HepG2 (cell line): Measurements from ENCODE around the gene CBX2. TPM values are rescaled to one million over a fixed set of nuclear protein-coding genes. Genes with fewer than 3 reads are reported as not detected.
A peak's percentile ranks its signal among the peaks of the same experiment; 100 is the strongest.

ENCODE experiments used
- ATAC-seq: fragments of 200-7000 bp; cut with Tn5 transposase; 3 replicates; pipeline ENCODE4 v1.9.1; 2020; ENCODE audit warnings: mild to moderate bottlenecking, moderate library complexity
- BruUV-seq: library from RNA; stranded (reverse); fragments of 400-500 nt; replicated peaks from 2 replicates; lab custom pipeline; 2021; lab: Mats Ljungman, UMichigan
- CTCF ChIA-PET: fragments of 300-600 bp; formaldehyde crosslinking; extraction: SDS; loops from one replicate; lab custom pipeline; 2021; ENCODE audit warnings: low total read pairs, inconsistent platforms, low intra/inter-chr PET ratio; lab: Yijun Ruan, JAX
- POLR2A ChIA-PET: fragments of 350-600 bp; sonication (Branson Sonifier 250); formaldehyde crosslinking; loops from one replicate; lab custom pipeline; 2020; ENCODE audit warnings: antibody characterized with exemption, inconsistent platforms; lab: Yijun Ruan, JAX
- DNase-seq: peaks from one replicate; pipeline ENCODE4 v3.0.0-alpha.2; 2015; ENCODE audit warnings: low spot score
- FAIRE-seq: peaks from 3 replicates; lab custom pipeline; 2011; peaks lifted over from hg19 to GRCh38; lab: Jason Lieb, UNC
- H2AFZ ChIP-seq: one replicate; pipeline ENCODE4 v1.6.1; 2011; ENCODE audit warnings: low read length, inconsistent platforms
- H3K27ac ChIP-seq: fragments of 300-600 bp; 3 replicates; pipeline ENCODE4 v1.8.0; 2011; ENCODE audit warnings: mixed run types, mild to moderate bottlenecking, mixed read lengths, low read length, inconsistent platforms; ENCODE audit not compliant: insufficient read depth; ENCODE audit errors: extremely low read length
- H3K27me3 ChIP-seq, 2 experiments: fragments of 200-600 bp in 1 of 2; 2 replicates in 1 of 2; 3 replicates in 1 of 2; pipeline versions ENCODE4 v1.6.0 to v1.8.0; 2011; ENCODE audit warnings: low read length in 2 of 2, mild to moderate bottlenecking in 2 of 2, moderate library complexity in 2 of 2, inconsistent platforms in 1 of 2; ENCODE audit not compliant: insufficient read depth in 2 of 2, control insufficient read depth in 1 of 2
- H3K36me3 ChIP-seq, 2 experiments: fragments of 200-600 bp in 1 of 2; replicated peaks in 1 of 2; 2 replicates in 1 of 2; 3 replicates in 1 of 2; pipeline versions ENCODE4 v1.5.1 to v1.8.0; 2011; ENCODE audit warnings: low read length in 2 of 2, inconsistent platforms in 1 of 2; ENCODE audit not compliant: insufficient read depth in 2 of 2, control insufficient read depth in 1 of 2
- H3K4me1 ChIP-seq: 2 replicates; pipeline ENCODE4 v1.5.1; 2012; ENCODE audit warnings: low read length, inconsistent platforms; ENCODE audit not compliant: insufficient read depth
- H3K4me2 ChIP-seq: 2 replicates; pipeline ENCODE4 v1.6.0; 2011; ENCODE audit warnings: low read depth, low read length, inconsistent platforms
- H3K4me3 ChIP-seq, 3 experiments: fragments of 200-600 bp in 1 of 3; sonication (generic), shearing (Covaris generic) in 1 of 3; replicated peaks in 1 of 3; 2 replicates each; pipeline ENCODE4 v1.5.1; 2011 to 2016; ENCODE audit warnings: low read length in 3 of 3, inconsistent platforms in 2 of 3, low read depth in 2 of 3, mild to moderate bottlenecking in 2 of 3, control low read depth in 1 of 3, mixed read lengths in 1 of 3; ENCODE audit not compliant: insufficient read depth in 1 of 3
- H3K79me2 ChIP-seq: one replicate; pipeline ENCODE4 v1.6.1; 2011; ENCODE audit warnings: low read length, inconsistent platforms; ENCODE audit not compliant: insufficient read depth
- H3K9ac ChIP-seq: 2 replicates; pipeline ENCODE4 v1.6.0; 2011; ENCODE audit warnings: mild to moderate bottlenecking, low read depth, low read length, inconsistent platforms; ENCODE audit not compliant: insufficient read depth
- H3K9me3 ChIP-seq: 2 replicates; pipeline ENCODE4 v1.5.1; 2012; ENCODE audit warnings: mild to moderate bottlenecking, low read length
- H4K20me1 ChIP-seq: 2 replicates; pipeline ENCODE4 v1.6.0; 2011; ENCODE audit warnings: inconsistent platforms, mild to moderate bottlenecking, low read length, moderate library complexity; ENCODE audit not compliant: insufficient read depth
- BRCA1 ChIP-seq: sonication (generic); formaldehyde crosslinking; IDR thresholded peaks from 2 replicates; pipeline ENCODE4 v1.4.0; 2020; ENCODE audit warnings: missing genetic modification reagents
- CBFB ChIP-seq: sonication (generic); formaldehyde crosslinking; IDR thresholded peaks from 2 replicates; pipeline ENCODE4 v1.4.0; 2020; ENCODE audit warnings: missing genetic modification reagents
- CEBPB ChIP-seq: IDR thresholded peaks from 2 replicates; pipeline ENCODE4 v1.6.1; 2011; ENCODE audit warnings: low read depth, low read length, improper control_type of control experiment, borderline replicate concordance
- CSRNP1 ChIP-seq: sonication (generic); formaldehyde crosslinking; IDR thresholded peaks from 2 replicates; pipeline ENCODE4 v1.8.1; 2023; ENCODE audit warnings: mild to moderate bottlenecking, missing genetic modification reagents
- ESRRA ChIP-seq: sonication (generic); formaldehyde crosslinking; IDR thresholded peaks from 2 replicates; pipeline ENCODE4 v1.5.1; 2020; ENCODE audit warnings: mild to moderate bottlenecking, low read depth, missing genetic modification reagents
- GMEB1 ChIP-seq: sonication (generic); formaldehyde crosslinking; IDR thresholded peaks from 2 replicates; pipeline ENCODE4 v1.5.1; 2020; ENCODE audit warnings: missing genetic modification reagents, mild to moderate bottlenecking, borderline replicate concordance
- HCFC1 ChIP-seq: fragments of 150-350 bp; IDR thresholded peaks from 2 replicates; pipeline ENCODE4 v1.6.1; 2014; ENCODE audit warnings: low read depth, low read length
- HDAC2 ChIP-seq: sonication (generic); formaldehyde crosslinking; IDR thresholded peaks from 2 replicates; pipeline ENCODE4 v1.4.0; 2020; ENCODE audit warnings: missing genetic modification reagents
- HHEX ChIP-seq: IDR thresholded peaks from 2 replicates; pipeline ENCODE4 v1.6.1; 2016; ENCODE audit warnings: control low read depth
- HNRNPL ChIP-seq: fragments of 200-400 bp; formaldehyde crosslinking; IDR thresholded peaks from 2 replicates; pipeline ENCODE4 v1.6.1; 2017; ENCODE audit warnings: mild to moderate bottlenecking, low read depth, low read length
- IKZF5 ChIP-seq: IDR thresholded peaks from 2 replicates; pipeline ENCODE4 v1.6.1; 2018; ENCODE audit warnings: missing genetic modification reagents, mild to moderate bottlenecking, missing compliant biosample characterization
- IRF1 ChIP-seq: sonication (generic); formaldehyde crosslinking; IDR thresholded peaks from 2 replicates; pipeline ENCODE4 v1.4.0; 2020; ENCODE audit warnings: low read depth, mild to moderate bottlenecking, missing genetic modification reagents
- NFIB ChIP-seq: sonication (generic); formaldehyde crosslinking; IDR thresholded peaks from 2 replicates; pipeline ENCODE4 v1.9.0; 2021; ENCODE audit warnings: missing genetic modification reagents, mild to moderate bottlenecking, borderline replicate concordance
- SAP130 ChIP-seq: IDR thresholded peaks from 2 replicates; pipeline ENCODE4 v1.6.1; 2016; ENCODE audit warnings: low read depth
- SIX4 ChIP-seq: sonication (generic); formaldehyde crosslinking; IDR thresholded peaks from 2 replicates; pipeline ENCODE4 v1.4.0; 2020; ENCODE audit warnings: missing genetic modification reagents
- WIZ ChIP-seq: sonication (generic); formaldehyde crosslinking; IDR thresholded peaks from 2 replicates; pipeline ENCODE4 v1.5.1; 2020; ENCODE audit warnings: mild to moderate bottlenecking, missing genetic modification reagents
- ZFP62 ChIP-seq: sonication (generic); formaldehyde crosslinking; IDR thresholded peaks from 2 replicates; pipeline ENCODE4 v1.4.0; 2020; ENCODE audit warnings: missing genetic modification reagents
- ZFP90 ChIP-seq: sonication (generic); formaldehyde crosslinking; IDR thresholded peaks from 2 replicates; pipeline ENCODE4 v1.8.0; 2022; ENCODE audit warnings: missing genetic modification reagents, mild to moderate bottlenecking, inconsistent platforms, borderline replicate concordance
- ZKSCAN5 ChIP-seq: sonication (generic); formaldehyde crosslinking; IDR thresholded peaks from 2 replicates; pipeline ENCODE4 v1.5.1; 2020; ENCODE audit warnings: mild to moderate bottlenecking, missing genetic modification reagents
- ZNF138 ChIP-seq: sonication (generic); formaldehyde crosslinking; IDR thresholded peaks from 2 replicates; pipeline ENCODE4 v1.5.0; 2020; ENCODE audit warnings: mild to moderate bottlenecking, low read depth, missing genetic modification reagents
- ZNF501 ChIP-seq: sonication (generic); formaldehyde crosslinking; IDR thresholded peaks from 2 replicates; pipeline ENCODE4 v1.5.1; 2020; ENCODE audit warnings: mild to moderate bottlenecking, moderate library complexity, missing genetic modification reagents
- WGBS: methylation state at CpG from one replicate; pipeline ENCODE4 v1.1.6; 2017; ENCODE audit warnings: low lambda C conversion rate; 5-methylcytosine and 5-hydroxymethylcytosine counted together
- in situ Hi-C: cut with HindIII; loops from 2 replicates; pipeline ENCODE4 v1.10.0; 2017; ENCODE audit warnings: low pct_unique_long_range_greater_than_20kb; ENCODE audit not compliant: extremely low pct_ligation_motif_present
- intact Hi-C: fragments of 100-400 bp; cut with micrococcal nuclease; formaldehyde crosslinking; loops from one replicate; pipeline ENCODE4 v1.10.0; 2022; ENCODE audit not compliant: unreplicated experiment
- polyA plus RNA-seq, 8 experiments: library from polyadenylated mRNA; depleted of rRNA in 3 of 8; stranded (reverse) in 7 of 8; unstranded in 1 of 8; fragments of >200 nt; fragmentation: Illumina TruSeq in 4 of 8; extraction: Trizol in 4 of 8; gene quantifications; 2 replicates each; pipeline versions ENCODE4 v1.2.1 to v1.2.3, GENCODE V29; 2011 to 2016; ENCODE audit warnings: low read depth in 4 of 8, missing spikeins in 1 of 8, mixed read lengths in 1 of 8; ENCODE audit not compliant: insufficient read depth in 1 of 8
- total RNA-seq, 5 experiments: library from RNA; depleted of rRNA; stranded (reverse); fragments of >200 nt; fragmentation: Illumina TruSeq; extraction: Trizol; gene quantifications; 2 replicates each; pipeline ENCODE4 v1.2.3, GENCODE V29; 2016; ENCODE audit warnings: low read depth in 1 of 5

The CBX2 gene
- total and polyA plus RNA-seq, 2 of the 13 experiments (the other 11 are each of a cell fraction or from before 2014, with no cell fraction given) = 14.5 to 31.1 TPM

- intact Hi-C loops (no loop called here), in situ Hi-C loops (no loop called here)
- WGBS = 29% methylated on average over 5 of the region's 5 CpGs
- H3K4me2 ChIP-seq = peak overlapping the region; percentile 10; the same call in 1 of the 2 replicates
- H3K4me1 ChIP-seq = peaks cover 64% of the 10 kb centered on the region
- no peak for FAIRE-seq
- no peaks in the 10 kb centered on the region for H3K9me3 ChIP-seq
- ChIA-PET CTCF (no interaction called here), POLR2A (interaction anchor here (1.2 to 16.5 kb wide), 8 partner anchors 11 to 175 kb away, joined by 3 to 274 read pairs (median 8); partner anchors contain the start of genes CBX4 and CBX8)
- no peaks in the 10 kb centered on the region for H3K79me2 ChIP-seq
- no peaks in the 10 kb centered on the region for H3K36me3 ChIP-seq
- peaks cover 3 to 33% of the 10 kb centered on the region in 2 experiments; a peak in 4 of 5 replicates for H3K27me3 ChIP-seq
- no peak overlapping the region for H3K27ac ChIP-seq
- no peak overlapping the region for H2AFZ ChIP-seq
- H3K4me3 ChIP-seq = no peak overlapping the region
- no TSS peak for BruUV-seq
- ATAC-seq = no peak
- H4K20me1 ChIP-seq = no peaks in the 10 kb centered on the region
- no peak for DNase-seq
- H3K9ac ChIP-seq = no peak overlapping the region
- TF ChIP-seq HHEX (CRISPR knock-in tag) (no peak), ZFP90 (CRISPR knock-in tag) (no peak), GMEB1 (no peak), SIX4 (CRISPR knock-in tag) (no peak), CEBPB (no peak), NFIB (no peak), ZNF501 (CRISPR knock-in tag) (0 out of 2 replicates have a peak, but pooled peaks have one; percentile 7), CSRNP1 (CRISPR knock-in tag) (no peak), SAP130 (no peak), ZKSCAN5 (no peak), ESRRA (CRISPR knock-in tag) (no peak), HCFC1 (no peak), HNRNPL (no peak), BRCA1 (CRISPR knock-in tag) (no peak), IRF1 (CRISPR knock-in tag) (no peak), WIZ (CRISPR knock-in tag) (0 out of 2 replicates have a peak, but pooled peaks have one; percentile 1), ZFP62 (CRISPR knock-in tag) (no peak), HDAC2 (CRISPR knock-in tag) (no peak), ZNF138 (CRISPR knock-in tag) (no peak), CBFB (CRISPR knock-in tag) (no peak), IKZF5 (CRISPR knock-in tag) (no peak)
These were observed 41.1 kb downstream of the CBX2 start for GRCh38 chr17:79819085-79819484.
